HG03354 (cell line): ENCODE results near the gene SFR1.

ENCODE experiments used
- ATAC-seq: cut with Tn5 transposase; IDR thresholded peaks from one replicate; pipeline ENCODE4 v1.9.1; 2021; ENCODE audit warnings: mild to moderate bottlenecking; ENCODE audit not compliant: unreplicated experiment, poor library complexity, severe bottlenecking

The SFR1 gene

DNA sequence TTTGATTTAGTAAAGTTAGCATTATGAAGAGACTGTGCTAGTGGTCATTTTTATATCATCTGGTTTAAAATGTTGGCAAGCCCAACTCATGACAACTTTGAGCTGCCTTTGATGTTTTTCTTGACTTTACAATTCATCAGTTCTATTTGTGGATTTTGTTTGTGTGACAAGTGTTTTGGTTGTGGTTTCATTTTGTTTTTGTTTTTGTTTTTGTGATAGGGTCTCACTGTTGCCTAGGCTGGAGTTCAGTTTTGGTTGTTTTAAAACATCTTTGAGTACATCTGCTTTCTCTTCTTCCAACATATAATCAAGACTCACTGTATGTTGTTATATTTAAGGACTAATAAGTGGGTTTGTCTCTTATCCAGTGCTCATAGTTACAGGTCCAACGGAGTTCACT, 17.6 kb upstream of the SFR1 start:
- peak; percentile 71 for ATAC-seq

DNA sequence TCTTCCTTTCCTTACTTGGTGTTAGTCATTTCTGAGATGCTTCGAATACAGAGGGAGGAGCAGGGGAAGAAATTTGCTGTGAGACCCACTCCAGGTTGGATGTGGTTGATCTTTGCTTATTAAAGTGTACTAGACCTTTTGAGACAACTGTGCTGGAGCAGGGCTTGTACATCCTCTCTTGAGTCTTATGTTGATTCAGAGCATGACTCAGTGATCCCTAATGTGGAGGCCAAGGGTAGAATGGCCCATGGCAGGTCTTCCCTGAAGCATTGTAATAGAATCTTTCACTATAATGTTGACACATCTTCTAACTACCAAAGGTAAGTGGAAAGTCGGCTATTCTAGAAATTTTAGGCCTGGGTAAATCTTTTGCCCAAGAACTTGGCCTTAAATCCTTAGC, 17.0 kb upstream of the SFR1 start:
- no peak for ATAC-seq

DNA sequence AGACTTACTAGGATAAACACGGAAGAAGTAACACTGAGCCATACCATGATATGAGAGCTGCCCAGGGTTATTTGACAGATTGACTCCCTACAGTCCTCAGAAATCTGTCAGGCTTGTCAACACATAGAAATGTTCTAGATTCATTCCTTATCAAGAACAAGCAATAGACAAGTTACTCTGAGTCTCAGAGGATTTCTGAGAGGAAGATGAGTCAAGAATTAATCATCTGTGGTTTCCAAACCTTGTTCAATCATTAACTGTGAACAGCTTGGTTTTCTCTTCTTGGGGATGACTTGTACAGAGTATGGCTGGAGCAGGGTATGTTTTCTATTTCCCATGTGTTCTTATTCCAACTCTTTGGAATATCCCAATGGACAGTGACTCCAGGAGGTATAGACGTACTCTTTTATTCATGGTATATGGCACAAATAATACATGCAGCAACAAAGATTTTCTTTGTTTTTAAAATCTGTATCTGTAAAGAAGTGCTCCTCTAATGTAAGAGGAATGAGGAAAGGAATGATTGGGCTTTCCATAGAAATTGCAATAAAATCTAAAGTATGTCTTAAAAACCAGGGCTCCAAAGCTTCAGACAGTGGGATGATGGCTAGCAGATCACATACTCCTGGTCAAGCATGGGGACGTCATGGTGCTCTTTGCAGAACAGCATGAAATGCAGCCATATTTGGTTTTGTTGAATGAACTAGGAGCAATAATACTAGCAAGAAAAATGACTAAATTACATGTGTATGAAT, 11.9 kb upstream of the SFR1 start:
- peak; percentile 99 for ATAC-seq

DNA sequence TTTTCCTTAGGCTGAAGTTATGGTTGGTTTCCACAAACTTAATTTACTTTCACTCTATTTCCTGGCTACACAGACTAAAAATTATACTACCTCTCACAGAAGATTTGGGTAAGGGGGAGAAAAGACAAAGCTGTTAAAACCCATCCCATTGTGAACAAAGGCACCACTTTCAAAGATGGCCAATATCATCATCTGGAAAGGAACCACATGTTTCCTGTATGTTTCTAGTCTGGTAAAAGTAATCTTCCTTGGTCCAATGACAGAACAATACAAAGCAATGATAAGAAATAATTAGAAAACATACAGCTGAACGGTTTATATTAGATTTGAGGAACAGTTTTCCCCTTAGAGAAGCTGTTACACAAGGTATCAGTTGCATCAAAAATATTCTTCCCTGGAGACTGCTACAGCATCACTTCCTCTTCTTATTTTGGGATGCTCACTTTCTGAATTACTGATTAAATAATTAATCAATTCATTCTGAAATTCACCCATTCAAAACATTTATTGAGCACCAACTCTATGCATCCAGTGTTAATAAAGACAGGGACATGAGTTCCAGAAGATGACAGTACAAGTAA, 8.5 kb upstream of the SFR1 start:
- no peak for ATAC-seq

DNA sequence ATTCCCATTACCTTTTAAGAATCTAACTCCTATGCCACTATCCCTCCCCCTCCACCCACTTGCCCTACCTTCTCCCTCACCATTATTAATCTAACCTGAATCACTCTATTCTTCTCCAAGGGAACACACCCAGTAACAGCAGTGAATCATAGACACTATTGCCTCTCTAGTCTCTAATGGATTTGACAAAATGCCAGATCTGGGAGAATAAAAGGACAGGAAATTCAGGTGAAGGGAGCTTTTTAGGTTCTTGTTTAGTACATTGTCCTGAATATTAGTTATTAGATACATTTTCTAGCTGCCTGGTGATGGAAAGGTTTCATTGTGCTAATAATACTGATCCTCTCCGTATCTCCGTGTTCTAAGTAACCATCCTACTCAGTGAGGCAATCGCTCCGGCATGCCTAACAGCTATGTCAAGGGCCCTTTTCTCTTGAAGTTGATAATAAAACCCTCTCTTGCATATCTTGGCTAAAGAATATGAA, 4.1 kb upstream of the SFR1 start:
- no peak for ATAC-seq

DNA sequence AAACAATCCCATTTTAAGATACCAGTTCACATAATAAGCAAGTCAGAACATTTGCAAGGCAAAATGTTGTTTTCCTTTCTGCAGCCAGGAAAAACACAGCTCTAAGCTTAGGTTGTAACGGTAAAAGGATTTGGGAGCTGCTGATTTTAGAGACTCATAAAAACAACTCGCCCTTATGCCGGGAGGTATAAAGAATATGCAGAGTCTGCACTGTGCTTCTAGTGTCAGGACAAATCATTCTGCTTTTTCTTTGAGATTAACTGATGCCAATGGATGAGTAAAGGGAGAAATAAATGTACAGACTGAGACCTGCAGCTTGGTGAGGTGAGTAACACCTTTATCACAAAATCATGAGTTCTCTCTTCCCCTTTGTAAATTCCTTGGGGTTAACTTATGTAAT, 2.0 kb upstream of the SFR1 start:
- no peak for ATAC-seq

DNA sequence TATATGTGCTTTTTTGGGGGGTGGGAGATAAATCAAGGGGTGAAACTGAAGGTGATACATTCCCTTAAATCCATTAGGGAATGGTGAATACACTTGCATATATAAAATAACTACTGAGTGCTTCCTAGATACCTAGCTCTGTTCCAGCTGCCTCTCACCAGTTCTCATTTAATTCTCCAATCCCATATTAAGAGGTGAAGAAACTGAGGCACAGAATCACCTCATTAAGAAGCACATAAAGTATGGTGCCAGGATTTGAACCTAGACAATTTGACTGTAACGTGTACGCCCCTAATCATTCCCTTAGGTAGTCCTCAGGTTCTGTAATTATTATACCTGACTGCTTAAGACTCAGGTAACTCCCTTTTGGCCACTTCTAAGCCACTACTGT, 1.5 kb upstream of the SFR1 start:
- ATAC-seq, result no peak

DNA sequence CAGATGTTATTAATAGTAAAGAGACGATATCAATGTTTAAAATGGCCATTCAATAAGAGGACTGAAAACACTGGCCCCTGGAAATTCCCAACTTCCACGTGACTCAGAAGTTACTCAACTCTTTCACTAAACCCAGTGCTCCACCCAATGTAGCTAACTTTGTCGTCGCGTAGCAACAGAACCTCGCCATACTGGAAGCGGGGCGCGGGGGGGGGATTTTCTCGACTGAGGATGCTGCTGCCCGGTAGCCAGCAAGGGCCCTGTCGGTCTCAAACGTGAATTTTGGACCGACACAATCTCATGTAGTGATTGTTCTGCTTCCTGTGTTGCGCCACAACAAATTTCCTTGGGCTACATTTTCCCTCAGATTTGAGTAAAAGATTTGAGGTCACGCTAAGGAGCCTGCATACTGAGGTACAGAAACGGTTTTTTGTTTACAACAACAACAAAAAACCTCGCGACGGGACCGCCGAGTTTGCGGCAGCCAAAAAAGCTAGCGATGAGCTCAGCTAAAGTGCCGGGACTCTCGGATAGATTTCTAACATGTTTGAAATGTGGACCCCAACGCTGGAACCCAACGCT, 977 bp upstream of the SFR1 start:
- ATAC-seq, result peak; percentile 52

DNA sequence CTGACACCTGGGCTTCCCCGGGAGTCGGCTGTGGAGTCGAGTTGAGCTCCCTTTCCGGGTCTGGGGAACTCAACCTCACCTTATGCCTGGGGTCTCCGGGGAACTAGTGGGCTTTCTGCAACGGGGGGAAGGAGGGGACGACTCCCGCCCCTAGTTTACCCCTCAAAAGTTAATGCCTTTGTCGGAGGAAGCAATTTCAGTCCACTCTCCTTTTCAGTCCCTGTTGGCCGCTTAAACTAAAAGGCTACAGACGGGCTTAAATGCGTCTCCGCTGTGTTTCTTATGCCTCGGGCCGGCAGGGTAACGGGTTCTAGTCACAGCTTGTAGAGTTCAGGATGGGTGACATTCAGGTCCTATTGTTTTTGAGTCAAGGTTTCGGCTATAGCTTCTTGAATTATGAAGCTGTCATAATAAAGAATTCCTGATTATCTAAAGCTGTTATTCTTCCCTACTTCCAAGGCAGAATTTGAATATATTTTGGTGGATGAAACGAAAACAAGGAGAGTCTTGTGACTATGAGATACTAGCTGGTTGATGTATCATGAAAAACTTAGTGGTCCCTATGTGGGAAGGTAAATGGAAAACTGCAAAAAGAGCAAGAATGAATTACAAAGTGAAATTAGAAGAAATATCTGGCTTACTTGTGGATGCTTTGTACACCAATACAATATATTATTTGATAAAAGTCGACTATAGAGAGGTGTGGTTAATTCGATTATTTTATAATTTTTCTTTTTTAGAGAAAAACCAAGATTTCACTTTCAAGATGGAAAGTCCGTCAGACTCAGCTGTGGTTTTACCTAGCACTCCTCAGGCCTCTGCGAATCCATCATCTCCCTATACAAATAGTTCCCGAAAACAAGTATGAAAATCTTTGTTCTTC, 495 bp downstream of the SFR1 start:
- ATAC-seq, result peak; percentile 4

DNA sequence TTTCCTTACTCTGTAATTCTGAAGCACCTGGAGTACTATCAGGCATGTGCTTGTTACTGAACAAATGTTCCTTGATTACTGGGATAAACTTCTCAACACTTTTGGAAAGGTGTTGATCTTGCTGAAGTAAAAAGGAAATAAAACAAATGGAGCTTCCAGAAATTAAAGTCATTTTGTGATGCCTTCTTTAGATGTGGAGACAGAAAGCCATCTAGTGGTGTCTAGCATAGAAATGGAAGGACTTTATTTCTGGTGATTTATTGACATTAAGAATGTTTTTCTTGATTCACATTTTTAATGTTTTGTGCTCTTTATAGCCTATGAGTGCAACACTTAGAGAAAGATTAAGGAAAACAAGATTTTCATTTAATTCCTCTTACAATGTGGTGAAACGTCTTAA, 1.4 kb downstream of the SFR1 start:
- ATAC-seq, result no peak

DNA sequence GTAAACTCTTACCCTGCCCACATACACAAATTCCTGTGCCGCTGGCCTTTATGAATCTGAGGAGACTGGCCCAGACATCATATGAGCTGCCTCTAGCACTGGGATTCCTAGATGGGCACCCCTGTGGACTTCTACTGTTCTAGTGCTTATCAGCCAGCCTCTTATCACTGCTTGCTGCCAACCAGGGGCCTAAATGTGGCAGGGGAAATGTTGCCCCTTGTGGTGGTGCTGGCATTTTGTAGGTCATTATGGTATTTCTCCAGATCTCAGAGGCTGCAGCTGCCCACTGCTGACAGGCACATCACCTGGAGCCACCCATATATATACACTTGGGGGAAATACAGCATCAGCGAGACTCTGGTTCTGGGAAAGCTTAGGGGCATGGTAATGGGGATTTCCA, 5.4 kb downstream of the SFR1 start:
- no peak for ATAC-seq

DNA sequence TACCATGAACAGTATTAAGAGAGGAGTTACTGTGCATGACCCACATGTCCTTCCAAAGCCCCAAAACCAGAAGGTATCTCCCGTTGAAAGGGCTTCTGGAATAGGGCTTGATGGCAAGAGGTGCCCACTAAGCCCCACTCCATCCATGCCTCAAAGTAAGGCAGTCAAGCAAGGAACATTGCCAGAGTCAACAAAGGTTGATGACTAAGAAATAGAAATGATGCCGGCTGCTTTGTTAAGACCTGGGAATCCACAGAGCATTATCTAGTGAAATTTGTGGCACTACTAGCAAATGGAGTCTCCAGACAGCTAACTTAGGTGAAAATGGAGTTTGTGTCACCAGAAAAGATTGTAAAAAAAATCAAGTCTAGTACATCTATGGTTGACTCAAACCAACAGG, 6.2 kb downstream of the SFR1 start:
- ATAC-seq, result no peak

DNA sequence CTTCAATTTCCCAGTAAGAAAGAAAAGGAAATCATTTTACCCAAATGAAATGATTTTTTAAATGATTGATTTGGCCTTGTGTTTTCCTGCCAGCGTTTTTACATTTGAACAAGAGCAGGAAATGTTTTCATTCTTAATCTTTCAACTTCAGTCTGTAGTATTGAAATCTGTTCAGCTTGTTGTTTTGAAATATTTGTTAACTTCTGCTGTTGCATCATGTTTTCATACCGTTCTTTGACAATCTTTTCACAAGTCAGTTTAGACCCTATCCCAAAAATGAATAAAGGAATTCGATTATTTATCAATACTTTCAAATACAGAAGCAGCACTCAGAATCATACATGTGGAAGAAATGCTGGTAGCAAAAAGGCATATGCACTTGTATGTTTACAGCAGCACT, 8.1 kb downstream of the SFR1 start:
- no peak for ATAC-seq

DNA sequence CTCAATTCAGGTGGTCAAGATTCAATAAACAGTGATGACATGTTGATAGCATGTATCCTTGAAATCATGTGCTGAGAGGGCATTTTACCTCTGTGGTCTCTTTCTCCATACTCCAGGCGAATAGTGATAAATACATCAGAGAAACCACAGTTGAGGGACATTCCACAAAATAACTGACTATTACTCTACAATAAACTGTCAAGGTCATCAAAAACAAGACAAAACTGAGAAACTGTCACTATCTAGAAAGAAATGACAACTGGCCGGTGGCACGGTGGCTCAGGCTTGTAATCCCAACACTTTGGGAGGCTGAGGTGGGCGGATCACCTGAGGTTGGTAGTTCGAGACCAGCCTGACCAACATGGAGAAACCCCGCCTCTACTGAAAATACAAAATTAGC, 16.2 kb downstream of the SFR1 start:
- ATAC-seq, result no peak

DNA sequence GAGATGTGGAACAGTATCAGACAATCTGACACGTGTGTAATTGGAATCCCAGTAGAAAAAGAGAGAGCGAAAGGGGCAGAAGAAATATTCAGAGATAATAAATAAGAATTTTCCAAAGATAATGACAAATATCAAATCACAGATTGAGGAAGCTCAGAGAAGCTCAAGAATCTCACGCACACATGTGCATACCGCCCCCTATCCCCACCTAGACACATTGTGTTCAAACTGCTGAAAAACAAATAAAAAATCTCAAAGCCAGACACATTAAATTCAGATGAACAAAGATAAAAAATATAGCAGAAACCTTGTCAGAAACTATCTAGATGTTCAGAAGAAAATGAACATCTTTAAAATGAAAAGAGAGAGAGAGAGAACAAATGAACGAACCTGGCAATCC, 17.2 kb downstream of the SFR1 start:
- ATAC-seq, result no peak

DNA sequence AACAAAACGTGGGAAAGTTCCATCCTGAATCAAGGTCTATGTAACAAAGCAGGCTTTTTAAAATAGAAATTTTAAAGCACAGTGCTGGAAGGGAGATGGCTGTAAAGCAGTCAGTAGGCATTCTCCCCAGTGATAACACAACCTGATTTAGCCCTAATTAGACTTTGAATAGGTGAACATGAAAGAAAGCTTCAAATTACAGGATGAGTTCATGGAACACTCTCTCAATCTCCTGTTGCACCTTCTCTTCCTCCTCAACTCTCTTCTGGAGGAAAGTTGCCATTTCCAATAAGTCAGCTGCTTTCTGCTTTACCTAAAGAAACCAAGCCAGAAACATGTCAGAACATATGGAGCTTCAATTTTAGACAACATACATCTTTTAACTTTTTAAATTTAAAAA, 20.1 kb downstream of the SFR1 start:
- ATAC-seq, result no peak

DNA sequence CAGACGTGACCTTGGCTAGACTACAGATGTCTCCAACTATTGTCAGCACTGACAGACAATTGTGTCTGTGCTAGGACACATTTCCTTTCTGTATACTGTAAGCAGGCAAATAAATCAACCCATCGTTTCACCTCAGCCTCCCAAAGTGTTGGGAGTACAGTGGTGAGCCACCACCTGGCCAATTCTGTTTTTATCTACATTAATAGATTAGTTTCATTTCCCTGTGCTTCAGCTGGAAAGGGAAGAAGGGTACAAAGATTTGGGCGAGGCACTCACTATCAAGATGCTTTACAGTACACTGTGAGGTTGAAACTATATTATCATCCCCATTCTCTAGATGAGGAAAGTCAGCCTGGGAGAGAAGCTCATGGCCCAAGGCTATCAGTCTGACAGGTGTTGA, 21.9 kb downstream of the SFR1 start:
- ATAC-seq, result no peak

DNA sequence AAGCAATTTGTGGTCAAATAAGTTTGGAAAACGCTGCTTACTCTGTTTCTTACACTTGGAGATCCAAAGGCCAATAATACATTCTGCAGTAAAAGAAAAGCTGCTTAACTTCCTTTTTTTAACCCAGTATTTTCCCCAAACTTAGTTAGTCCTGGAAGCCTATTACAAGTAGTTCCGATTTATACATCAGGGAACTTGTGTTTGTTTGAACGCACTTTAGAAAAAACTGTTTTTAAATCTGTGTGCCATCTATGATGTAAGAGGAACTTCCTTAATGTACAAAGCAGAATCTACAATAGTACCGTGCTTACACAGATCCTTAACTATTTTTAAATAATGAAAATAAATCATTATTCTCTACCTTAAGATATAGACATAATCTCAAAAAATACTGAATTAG, 23.0 kb downstream of the SFR1 start:
- no peak for ATAC-seq

DNA sequence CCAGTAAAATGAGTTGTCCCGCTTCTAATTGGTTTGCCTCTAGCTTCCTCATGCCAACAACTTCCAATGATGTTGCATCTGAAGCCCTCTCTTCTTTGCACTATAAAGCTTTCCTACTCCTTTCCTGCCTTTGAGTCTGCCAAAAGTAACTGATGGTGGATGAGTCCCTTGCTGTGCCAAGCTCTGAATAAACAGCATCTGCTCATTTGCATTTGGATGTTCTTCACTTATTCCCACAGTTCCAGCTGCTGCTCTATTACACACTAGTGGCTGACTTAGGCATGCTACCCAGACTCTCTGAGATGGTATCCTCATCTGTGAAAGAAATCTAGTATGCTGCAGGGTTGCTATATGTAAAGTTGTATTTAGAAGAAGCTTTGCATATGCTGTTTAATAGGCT, 24.9 kb downstream of the SFR1 start:
- no peak for ATAC-seq

DNA sequence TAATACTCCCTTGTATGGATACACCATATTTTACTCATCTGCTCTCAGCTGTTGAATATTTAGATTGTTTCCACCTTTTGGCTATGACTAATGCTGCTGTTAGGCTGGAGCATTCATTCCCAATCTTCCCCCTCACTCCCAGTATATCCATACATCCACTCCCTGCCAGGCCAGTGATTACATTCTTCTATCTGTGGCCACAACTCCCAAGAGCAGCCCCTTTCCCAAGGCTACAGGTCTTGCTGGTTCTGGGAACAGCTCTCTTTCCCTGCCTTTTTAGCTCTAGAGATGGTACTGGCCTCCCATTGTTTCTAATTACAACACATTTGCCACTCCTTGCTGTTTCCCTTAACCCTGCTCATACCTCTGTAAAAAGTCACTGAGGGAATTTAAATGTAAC, 28.2 kb downstream of the SFR1 start:
- no peak for ATAC-seq
